ENCODE results near the gene OR10G4. TPM values are rescaled to one million over a fixed set of nuclear protein-coding genes. Genes with fewer than 3 reads are reported as not detected.

OR10G4 gene
- total and polyA plus RNA-seq, 2 of the 8 experiments (the other 6 are each of a cell fraction or from before 2014, with no cell fraction given), result 0.14 TPM; not detected in 1

- TF ChIP-seq KDM4A (IDR thresholded peaks at IDR 0.05; ENCODE audit: low read depth, low read length, severe bottlenecking) (no peak), SRF (IDR thresholded peaks at IDR 0.05; ENCODE audit: low read depth, low read length) (no peak), E2F6 (IDR thresholded peaks at IDR 0.05) (no peak), GTF2F1 (IDR thresholded peaks at IDR 0.05; ENCODE audit: borderline replicate concordance, low read depth, low read length) (no peak), RNF2 (IDR thresholded peaks at IDR 0.05; ENCODE audit: borderline replicate concordance, low read depth, low read length, missing control alignments, poor library complexity, severe bottlenecking) (no peak)
Observed at GRCh38 chr11:124036666-124037065, 23.9 kb downstream of the OR10G4 start (continued).

All from H1 (cell line).